GM12878 (cell line): Measurements from ENCODE around the gene FCRL2. TPM values are rescaled to one million over a fixed set of nuclear protein-coding genes. Genes with fewer than 3 reads are reported as not detected.

Experiments used
- ATAC-seq: fragments of 200-7000 bp; cut with Tn5 transposase; 3 replicates; pipeline ENCODE4 v1.9.1; 2020; ENCODE audit warnings: mild to moderate bottlenecking, moderate library complexity
- BruUV-seq: library from RNA; stranded (reverse); fragments of 400-500 nt; replicated peaks from 2 replicates; lab custom pipeline; 2021; lab: Mats Ljungman, UMichigan
- CTCF ChIA-PET: fragments of 300-600 bp; sonication (Branson Sonifier 250); formaldehyde crosslinking; extraction: SDS; loops from one replicate; lab custom pipeline; 2021; ENCODE audit warnings: inconsistent platforms; lab: Yijun Ruan, JAX
- POLR2A ChIA-PET: fragments of 350-600 bp; formaldehyde crosslinking; extraction: SDS; loops from one replicate; lab custom pipeline; 2021; ENCODE audit warnings: inconsistent platforms; lab: Charles Lee
- RAD21 ChIA-PET: fragments of 300-600 bp; sonication (Branson Sonifier 250); formaldehyde crosslinking; loops from one replicate; lab custom pipeline; 2023; ENCODE audit warnings: antibody characterized with exemption; ENCODE audit not compliant: unreplicated experiment; lab: Charles Lee
- SMC1A ChIA-PET: fragments of 300-600 bp; sonication (Branson Sonifier 250); formaldehyde crosslinking; loops from one replicate; lab custom pipeline; 2023; ENCODE audit not compliant: unreplicated experiment, uncharacterized antibody; lab: Charles Lee
- DNase-seq: peaks from one replicate; pipeline ENCODE4 v3.0.0-alpha.2; 2011; ENCODE audit warnings: low read depth, low spot score
- FAIRE-seq: peaks from 3 replicates; lab custom pipeline; 2011; peaks lifted over from hg19 to GRCh38; lab: Jason Lieb, UNC
- H2AFZ ChIP-seq: 2 replicates; pipeline ENCODE4 v1.6.0; 2011; ENCODE audit warnings: low read depth, low read length, control low read depth; ENCODE audit not compliant: control insufficient read depth
- H3K27ac ChIP-seq: 2 replicates; pipeline ENCODE4 v1.5.1; 2011; ENCODE audit warnings: control low read depth; ENCODE audit not compliant: control insufficient read depth, insufficient read depth
- H3K27me3 ChIP-seq, 2 experiments: replicated peaks in 1 of 2; 2 replicates each; pipeline versions ENCODE4 v1.6.0 to v1.6.1; 2011; ENCODE audit warnings: low read length in 1 of 2; ENCODE audit not compliant: control insufficient read depth in 2 of 2, insufficient read depth in 2 of 2
- H3K36me3 ChIP-seq, 2 experiments: 2 replicates each; pipeline ENCODE4 v1.5.1; 2011; ENCODE audit warnings: low read length in 1 of 2; ENCODE audit not compliant: control insufficient read depth in 2 of 2, insufficient read depth in 2 of 2
- H3K4me1 ChIP-seq: 2 replicates; pipeline ENCODE4 v1.6.1; 2011; ENCODE audit warnings: mild to moderate bottlenecking, low read length, moderate library complexity, mixed read lengths; ENCODE audit not compliant: control insufficient read depth, insufficient read depth
- H3K4me2 ChIP-seq: 2 replicates; pipeline ENCODE4 v1.6.0; 2011; ENCODE audit warnings: control low read depth; ENCODE audit not compliant: control insufficient read depth, insufficient read depth
- H3K4me3 ChIP-seq: fragments of 200-600 bp; sonication (generic); 2 replicates; pipeline ENCODE4 v1.5.1; 2016
- H3K79me2 ChIP-seq: 2 replicates; pipeline ENCODE4 v1.6.0; 2011; ENCODE audit warnings: low read length; ENCODE audit not compliant: control insufficient read depth, insufficient read depth
- H3K9ac ChIP-seq: 2 replicates; pipeline ENCODE4 v1.8.0; 2011; ENCODE audit warnings: low read length, control low read depth, mixed read lengths; ENCODE audit not compliant: control insufficient read depth, insufficient read depth
- H3K9me3 ChIP-seq: replicated peaks from 3 replicates; pipeline ENCODE4 v1.5.1; 2011; ENCODE audit warnings: mild to moderate bottlenecking, low read length; ENCODE audit not compliant: control insufficient read depth, insufficient read depth
- H4K20me1 ChIP-seq: 2 replicates; pipeline ENCODE4 v1.6.0; 2011; ENCODE audit not compliant: control insufficient read depth, insufficient read depth
- BMI1 ChIP-seq: fragments of 450-650 bp; IDR thresholded peaks from 2 replicates; pipeline ENCODE4 v1.6.1; 2016; ENCODE audit warnings: mild to moderate bottlenecking, moderate library complexity, borderline replicate concordance
- CHD4 ChIP-seq: fragments of 200-600 bp; sonication (generic); IDR thresholded peaks from 2 replicates; pipeline ENCODE4 v1.6.1; 2016; ENCODE audit warnings: mild to moderate bottlenecking
- FOXK2 ChIP-seq: fragments of 450-650 bp; IDR thresholded peaks from 2 replicates; pipeline ENCODE4 v1.6.1; 2017; ENCODE audit warnings: mild to moderate bottlenecking, moderate library complexity
- JUNB ChIP-seq: IDR thresholded peaks from 2 replicates; pipeline ENCODE4 v1.6.1; 2016; ENCODE audit warnings: antibody characterized with exemption, mild to moderate bottlenecking
- LARP7 ChIP-seq: fragments of 450-650 bp; IDR thresholded peaks from 2 replicates; pipeline ENCODE4 v1.6.1; 2017; ENCODE audit warnings: mild to moderate bottlenecking
- MEF2A ChIP-seq: IDR thresholded peaks from 2 replicates; pipeline ENCODE4 v1.6.1; 2011; ENCODE audit warnings: low read depth, mild to moderate bottlenecking, low read length, moderate library complexity; ENCODE audit not compliant: insufficient read depth
- NBN ChIP-seq: fragments of 450-650 bp; IDR thresholded peaks from 2 replicates; pipeline ENCODE4 v1.6.1; 2016
- PAX8 ChIP-seq: fragments of 450-650 bp; IDR thresholded peaks from 2 replicates; pipeline ENCODE4 v1.6.1; 2017; ENCODE audit warnings: mild to moderate bottlenecking, moderate library complexity
- ZZZ3 ChIP-seq: IDR thresholded peaks from 2 replicates; pipeline ENCODE4 v1.6.1; 2011; ENCODE audit warnings: low read depth; ENCODE audit not compliant: control insufficient read depth, insufficient read length
- WGBS: methylation state at CpG from one replicate; pipeline ENCODE4 v1.1.6; 2016; ENCODE audit warnings: low lambda C conversion rate; ENCODE audit not compliant: insufficient replicate concordance, insufficient coverage; ENCODE audit errors: missing lambda C conversion rate; 5-methylcytosine and 5-hydroxymethylcytosine counted together
- in situ Hi-C: fragments of 300-500 bp; cut with MboI; formaldehyde crosslinking; loops from 9 replicates; pipeline ENCODE4 v1.14.3; 2018; ENCODE audit warnings: mixed read lengths
- intact Hi-C: fragments of 100-400 bp; cut with micrococcal nuclease; formaldehyde crosslinking; loops from one replicate; pipeline ENCODE4 v1.14.2; 2022; ENCODE audit not compliant: unreplicated experiment
- polyA plus RNA-seq, 11 experiments: library from polyadenylated mRNA; depleted of rRNA in 4 of 11; unstranded in 6 of 11; stranded (reverse) in 5 of 11; fragments of >200 nt; fragmentation: Nextera tagmentation in 4 of 11; fragmentation: Illumina TruSeq in 1 of 11; extraction: Ambion mirVana in 4 of 11; extraction: Trizol in 1 of 11; gene quantifications; 1 replicate in 1 of 11; 2 replicates in 10 of 11; pipeline versions ENCODE4 v1.2.1 to v1.2.3, GENCODE V29; 2011 to 2016; ENCODE audit warnings: inconsistent platforms in 2 of 11, missing spikeins in 2 of 11, low read depth in 1 of 11
- total RNA-seq, 4 experiments: library from RNA; depleted of rRNA in 3 of 4; stranded (reverse); fragments of >200 nt in 3 of 4; fragmentation: Illumina TruSeq in 1 of 4; extraction: Trizol in 1 of 4; gene quantifications; 2 replicates each; pipeline versions ENCODE4 v1.2.1 to v1.2.3, GENCODE V29; 2013 to 2021
- TF ChIP-seq, protein P1 (sequence below), 3 experiments: IDR thresholded peaks in 2 of 3; conservative IDR thresholded peaks in 1 of 3; 2 replicates each; pipeline ENCODE4 v1.5.1; 2011; ENCODE audit warnings: low read depth in 3 of 3, low read length in 3 of 3, mild to moderate bottlenecking in 3 of 3, control low read depth in 2 of 3, moderate library complexity in 2 of 3, inconsistent platforms in 1 of 3, mixed read lengths in 1 of 3; ENCODE audit not compliant: control insufficient read depth in 2 of 3, insufficient read depth in 1 of 3; ENCODE audit errors: extremely low read depth in 1 of 3
- TF ChIP-seq, protein P2 (sequence below): fragments of 450-650 bp; IDR thresholded peaks from 2 replicates; pipeline ENCODE4 v1.6.1; 2018; ENCODE audit warnings: borderline replicate concordance, mild to moderate bottlenecking; ENCODE audit not compliant: partially characterized antibody

The FCRL2 gene
- total and polyA plus RNA-seq, 10 of the 15 experiments (the other 5 are each of a cell fraction or from before 2014, with no cell fraction given) = 0.07 to 7.3 (median 0.61) TPM

DNA sequence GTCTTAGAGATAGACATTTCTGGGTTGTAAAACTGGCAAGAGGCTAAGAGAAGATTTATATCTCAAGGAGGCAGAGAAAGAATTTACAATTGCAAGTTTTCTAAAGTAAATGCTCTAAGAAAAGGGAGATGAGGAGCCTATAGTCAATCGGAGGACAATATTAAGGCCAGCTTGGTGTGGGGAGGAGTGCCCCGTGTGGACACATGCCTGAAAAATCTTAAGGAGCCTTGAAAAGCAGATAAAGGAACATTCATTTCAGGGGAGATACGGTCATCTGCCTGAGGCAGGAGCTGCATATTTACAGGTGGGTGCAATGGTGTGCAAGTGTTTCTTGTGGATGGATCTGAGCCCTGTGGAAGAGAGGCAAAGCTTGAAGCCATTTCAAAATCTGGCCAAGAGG, 25.6 kb downstream of the FCRL2 start:
- Histone ChIP-seq H3K4me3 (no peak overlapping the region), H3K4me1 (no peaks in the 10 kb centered on the region), H3K9ac (no peak overlapping the region), H3K79me2 (no peaks in the 10 kb centered on the region), H3K27me3 (peaks cover 0 to 5% of the 10 kb centered on the region in 2 experiments; a peak in 2 of 4 replicates), H3K4me2 (no peak overlapping the region), H3K27ac (no peak overlapping the region), H3K9me3 (no peaks in the 10 kb centered on the region), H3K36me3 (no peaks in the 10 kb centered on the region), H4K20me1 (no peaks in the 10 kb centered on the region), H2AFZ (no peak overlapping the region)
- 78% methylated on average over 3 of the region's 3 CpGs for WGBS
- CTCF ChIA-PET = interaction anchor here (0.6 to 1.3 kb wide), 2 partner anchors 11 to 248 kb away, joined by 3 to 6 read pairs; no protein-coding TSS in a partner anchor
- in situ Hi-C loops = no loop called here
- SMC1A ChIA-PET = interaction anchor here (1.5 kb wide), 1 partner anchor 60 kb away, joined by 4 read pairs; no protein-coding TSS in a partner anchor
- RAD21 ChIA-PET = no interaction called here
- intact Hi-C loops = no loop called here
- FAIRE-seq = no peak
- ATAC-seq = no peak
- BruUV-seq = no TSS peak
- TF ChIP-seq, protein P1, sequence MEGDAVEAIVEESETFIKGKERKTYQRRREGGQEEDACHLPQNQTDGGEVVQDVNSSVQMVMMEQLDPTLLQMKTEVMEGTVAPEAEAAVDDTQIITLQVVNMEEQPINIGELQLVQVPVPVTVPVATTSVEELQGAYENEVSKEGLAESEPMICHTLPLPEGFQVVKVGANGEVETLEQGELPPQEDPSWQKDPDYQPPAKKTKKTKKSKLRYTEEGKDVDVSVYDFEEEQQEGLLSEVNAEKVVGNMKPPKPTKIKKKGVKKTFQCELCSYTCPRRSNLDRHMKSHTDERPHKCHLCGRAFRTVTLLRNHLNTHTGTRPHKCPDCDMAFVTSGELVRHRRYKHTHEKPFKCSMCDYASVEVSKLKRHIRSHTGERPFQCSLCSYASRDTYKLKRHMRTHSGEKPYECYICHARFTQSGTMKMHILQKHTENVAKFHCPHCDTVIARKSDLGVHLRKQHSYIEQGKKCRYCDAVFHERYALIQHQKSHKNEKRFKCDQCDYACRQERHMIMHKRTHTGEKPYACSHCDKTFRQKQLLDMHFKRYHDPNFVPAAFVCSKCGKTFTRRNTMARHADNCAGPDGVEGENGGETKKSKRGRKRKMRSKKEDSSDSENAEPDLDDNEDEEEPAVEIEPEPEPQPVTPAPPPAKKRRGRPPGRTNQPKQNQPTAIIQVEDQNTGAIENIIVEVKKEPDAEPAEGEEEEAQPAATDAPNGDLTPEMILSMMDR (IDR thresholded peaks at IDR 0.05 in 2 of 3, conservative IDR thresholded peaks at IDR 0.05 in 1 of 3; ENCODE audit: control insufficient read depth in 2 of 3, extremely low read depth in 1 of 3, insufficient read depth in 1 of 3, low read depth in 3 of 3, low read length in 3 of 3) = 0 out of 6 replicates have a peak, but pooled peaks of 1 of the 3 experiments have one; percentile 9
- TF ChIP-seq LARP7 (no peak), ZZZ3 (no peak)
- no peak for DNase-seq
- POLR2A ChIA-PET = no interaction called here

DNA sequence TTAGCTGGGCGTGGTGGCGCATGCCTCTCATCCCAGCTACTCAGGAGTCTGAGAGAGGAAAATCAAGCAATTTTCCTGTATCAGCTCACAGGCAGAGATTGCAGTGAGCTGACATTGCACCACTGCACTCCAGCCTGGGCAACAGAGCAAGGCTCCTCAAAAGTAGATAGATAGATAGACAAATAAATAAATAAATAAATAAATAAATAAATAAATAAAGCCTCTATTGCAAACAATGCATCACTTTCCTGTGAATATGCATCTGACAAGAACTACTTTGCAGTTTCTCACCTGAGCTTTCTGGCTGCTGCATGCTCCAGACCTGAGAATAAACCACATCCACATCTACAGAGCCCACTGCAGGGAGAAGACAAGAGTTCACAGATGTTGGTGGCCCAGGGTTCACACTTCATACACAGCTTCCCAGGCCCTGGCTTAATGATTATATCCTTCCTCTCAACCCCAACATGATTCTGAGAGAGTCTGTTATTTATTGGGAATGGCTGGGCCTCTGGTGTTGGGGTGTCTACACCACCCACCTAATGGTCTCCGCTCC, 28.6 kb downstream of the FCRL2 start:
- no peak overlapping the region for H3K9ac ChIP-seq
- H3K27ac ChIP-seq = no peak overlapping the region
- WGBS = 77% methylated on average over 3 of the region's 3 CpGs
- H3K4me1 ChIP-seq = no peaks in the 10 kb centered on the region
- DNase-seq = no peak
- ATAC-seq = no peak
- RAD21 ChIA-PET = no interaction called here
- BruUV-seq = no TSS peak
- in situ Hi-C loops = no loop called here
- peaks cover 0 to 5% of the 10 kb centered on the region in 2 experiments; a peak in 2 of 4 replicates for H3K27me3 ChIP-seq
- H3K79me2 ChIP-seq = no peaks in the 10 kb centered on the region
- no peaks in the 10 kb centered on the region for H3K9me3 ChIP-seq
- no peak for FAIRE-seq
- no peak overlapping the region for H3K4me3 ChIP-seq
- intact Hi-C loops = no loop called here
- no peak overlapping the region for H2AFZ ChIP-seq
- H3K36me3 ChIP-seq = no peaks in the 10 kb centered on the region
- H4K20me1 ChIP-seq = no peaks in the 10 kb centered on the region
- SMC1A ChIA-PET = no interaction called here
- CTCF ChIA-PET = no interaction called here
- H3K4me2 ChIP-seq = no peak overlapping the region
- POLR2A ChIA-PET = no interaction called here
- TF ChIP-seq NBN (no peak), CHD4 (no peak), FOXK2 (no peak), BMI1 (no peak), PAX8 (no peak), JUNB (no peak), MEF2A (no peak)
- TF ChIP-seq, protein P2, sequence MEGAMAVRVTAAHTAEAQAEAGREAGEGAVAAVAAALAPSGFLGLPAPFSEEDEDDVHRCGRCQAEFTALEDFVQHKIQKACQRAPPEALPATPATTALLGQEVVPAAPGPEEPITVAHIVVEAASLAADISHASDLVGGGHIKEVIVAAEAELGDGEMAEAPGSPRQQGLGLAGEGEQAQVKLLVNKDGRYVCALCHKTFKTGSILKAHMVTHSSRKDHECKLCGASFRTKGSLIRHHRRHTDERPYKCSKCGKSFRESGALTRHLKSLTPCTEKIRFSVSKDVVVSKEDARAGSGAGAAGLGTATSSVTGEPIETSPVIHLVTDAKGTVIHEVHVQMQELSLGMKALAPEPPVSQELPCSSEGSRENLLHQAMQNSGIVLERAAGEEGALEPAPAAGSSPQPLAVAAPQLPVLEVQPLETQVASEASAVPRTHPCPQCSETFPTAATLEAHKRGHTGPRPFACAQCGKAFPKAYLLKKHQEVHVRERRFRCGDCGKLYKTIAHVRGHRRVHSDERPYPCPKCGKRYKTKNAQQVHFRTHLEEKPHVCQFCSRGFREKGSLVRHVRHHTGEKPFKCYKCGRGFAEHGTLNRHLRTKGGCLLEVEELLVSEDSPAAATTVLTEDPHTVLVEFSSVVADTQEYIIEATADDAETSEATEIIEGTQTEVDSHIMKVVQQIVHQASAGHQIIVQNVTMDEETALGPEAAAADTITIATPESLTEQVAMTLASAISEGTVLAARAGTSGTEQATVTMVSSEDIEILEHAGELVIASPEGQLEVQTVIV = no peak
